HL-60 (cell line): ENCODE data around the gene PCYT1B.

Source experiments
- DNase-seq, 2 experiments: peaks; one replicate each; pipeline ENCODE4 v3.0.0-alpha.2; 2010 to 2020; ENCODE audit warnings: low read depth in 1 of 2, low spot score in 1 of 2
- H3K27ac ChIP-seq: fragments of 250-450 bp; sonication (Bioruptor Pico); replicated peaks from 2 replicates; pipeline ENCODE4 v1.5.1; 2020; ENCODE audit warnings: mild to moderate bottlenecking, moderate library complexity
- H3K27me3 ChIP-seq: fragments of 250-450 bp; sonication (Bioruptor Pico); 2 replicates; pipeline ENCODE4 v1.5.1; 2021; ENCODE audit warnings: mild to moderate bottlenecking, moderate library complexity; ENCODE audit not compliant: insufficient read depth, poor library complexity, severe bottlenecking
- H3K4me3 ChIP-seq: replicated peaks from 2 replicates; pipeline ENCODE4 v1.5.1; 2011; ENCODE audit warnings: mild to moderate bottlenecking, control low read depth, low read length; ENCODE audit not compliant: insufficient read depth
- GABPA ChIP-seq: IDR thresholded peaks from 2 replicates; pipeline ENCODE4 v1.6.1; 2012; ENCODE audit warnings: low read depth
- POLR2AphosphoS5 ChIP-seq: IDR thresholded peaks from 2 replicates; pipeline ENCODE4 v1.6.1; 2012; ENCODE audit warnings: low read depth
- SPI1 ChIP-seq: IDR thresholded peaks from 2 replicates; pipeline ENCODE4 v1.6.1; 2012; ENCODE audit warnings: low read depth, mild to moderate bottlenecking, borderline replicate concordance
- TF ChIP-seq, protein P1 (sequence below): IDR thresholded peaks from one replicate; pipeline ENCODE4 v1.5.1; 2011; ENCODE audit warnings: low read length, control low read depth, inconsistent platforms; ENCODE audit not compliant: insufficient read depth
- TF ChIP-seq, protein P2 (sequence below): IDR thresholded peaks from 2 replicates; pipeline ENCODE4 v1.6.1; 2012; ENCODE audit warnings: low read depth; ENCODE audit not compliant: insufficient replicate concordance

The PCYT1B gene

GRCh38 chrX:24601858-24602257, 45.3 kb downstream of the PCYT1B start:
- peaks cover 2% of the 10 kb centered on the region for H3K27me3 ChIP-seq
- H3K4me3 ChIP-seq = no peak overlapping the region
- no peak overlapping the region for H3K27ac ChIP-seq
- no peak for DNase-seq
- TF ChIP-seq, protein P1, sequence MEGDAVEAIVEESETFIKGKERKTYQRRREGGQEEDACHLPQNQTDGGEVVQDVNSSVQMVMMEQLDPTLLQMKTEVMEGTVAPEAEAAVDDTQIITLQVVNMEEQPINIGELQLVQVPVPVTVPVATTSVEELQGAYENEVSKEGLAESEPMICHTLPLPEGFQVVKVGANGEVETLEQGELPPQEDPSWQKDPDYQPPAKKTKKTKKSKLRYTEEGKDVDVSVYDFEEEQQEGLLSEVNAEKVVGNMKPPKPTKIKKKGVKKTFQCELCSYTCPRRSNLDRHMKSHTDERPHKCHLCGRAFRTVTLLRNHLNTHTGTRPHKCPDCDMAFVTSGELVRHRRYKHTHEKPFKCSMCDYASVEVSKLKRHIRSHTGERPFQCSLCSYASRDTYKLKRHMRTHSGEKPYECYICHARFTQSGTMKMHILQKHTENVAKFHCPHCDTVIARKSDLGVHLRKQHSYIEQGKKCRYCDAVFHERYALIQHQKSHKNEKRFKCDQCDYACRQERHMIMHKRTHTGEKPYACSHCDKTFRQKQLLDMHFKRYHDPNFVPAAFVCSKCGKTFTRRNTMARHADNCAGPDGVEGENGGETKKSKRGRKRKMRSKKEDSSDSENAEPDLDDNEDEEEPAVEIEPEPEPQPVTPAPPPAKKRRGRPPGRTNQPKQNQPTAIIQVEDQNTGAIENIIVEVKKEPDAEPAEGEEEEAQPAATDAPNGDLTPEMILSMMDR = no peak
- TF ChIP-seq POLR2AphosphoS5 (no peak), SPI1 (no peak)
- TF ChIP-seq, protein P2, sequence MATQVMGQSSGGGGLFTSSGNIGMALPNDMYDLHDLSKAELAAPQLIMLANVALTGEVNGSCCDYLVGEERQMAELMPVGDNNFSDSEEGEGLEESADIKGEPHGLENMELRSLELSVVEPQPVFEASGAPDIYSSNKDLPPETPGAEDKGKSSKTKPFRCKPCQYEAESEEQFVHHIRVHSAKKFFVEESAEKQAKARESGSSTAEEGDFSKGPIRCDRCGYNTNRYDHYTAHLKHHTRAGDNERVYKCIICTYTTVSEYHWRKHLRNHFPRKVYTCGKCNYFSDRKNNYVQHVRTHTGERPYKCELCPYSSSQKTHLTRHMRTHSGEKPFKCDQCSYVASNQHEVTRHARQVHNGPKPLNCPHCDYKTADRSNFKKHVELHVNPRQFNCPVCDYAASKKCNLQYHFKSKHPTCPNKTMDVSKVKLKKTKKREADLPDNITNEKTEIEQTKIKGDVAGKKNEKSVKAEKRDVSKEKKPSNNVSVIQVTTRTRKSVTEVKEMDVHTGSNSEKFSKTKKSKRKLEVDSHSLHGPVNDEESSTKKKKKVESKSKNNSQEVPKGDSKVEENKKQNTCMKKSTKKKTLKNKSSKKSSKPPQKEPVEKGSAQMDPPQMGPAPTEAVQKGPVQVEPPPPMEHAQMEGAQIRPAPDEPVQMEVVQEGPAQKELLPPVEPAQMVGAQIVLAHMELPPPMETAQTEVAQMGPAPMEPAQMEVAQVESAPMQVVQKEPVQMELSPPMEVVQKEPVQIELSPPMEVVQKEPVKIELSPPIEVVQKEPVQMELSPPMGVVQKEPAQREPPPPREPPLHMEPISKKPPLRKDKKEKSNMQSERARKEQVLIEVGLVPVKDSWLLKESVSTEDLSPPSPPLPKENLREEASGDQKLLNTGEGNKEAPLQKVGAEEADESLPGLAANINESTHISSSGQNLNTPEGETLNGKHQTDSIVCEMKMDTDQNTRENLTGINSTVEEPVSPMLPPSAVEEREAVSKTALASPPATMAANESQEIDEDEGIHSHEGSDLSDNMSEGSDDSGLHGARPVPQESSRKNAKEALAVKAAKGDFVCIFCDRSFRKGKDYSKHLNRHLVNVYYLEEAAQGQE = no peak

- Histone ChIP-seq H3K27ac (no peak overlapping the region), H3K27me3 (peaks cover 2% of the 10 kb centered on the region), H3K4me3 (no peak overlapping the region)
- TF ChIP-seq, protein P2 = no peak
- TF ChIP-seq, protein P1 = no peak
- no peak for TF ChIP-seq POLR2AphosphoS5
- no peak for TF ChIP-seq SPI1
- no peak for DNase-seq
Measured at GRCh38 chrX:24594501-24594900, 52.6 kb downstream of the PCYT1B start.

DNA sequence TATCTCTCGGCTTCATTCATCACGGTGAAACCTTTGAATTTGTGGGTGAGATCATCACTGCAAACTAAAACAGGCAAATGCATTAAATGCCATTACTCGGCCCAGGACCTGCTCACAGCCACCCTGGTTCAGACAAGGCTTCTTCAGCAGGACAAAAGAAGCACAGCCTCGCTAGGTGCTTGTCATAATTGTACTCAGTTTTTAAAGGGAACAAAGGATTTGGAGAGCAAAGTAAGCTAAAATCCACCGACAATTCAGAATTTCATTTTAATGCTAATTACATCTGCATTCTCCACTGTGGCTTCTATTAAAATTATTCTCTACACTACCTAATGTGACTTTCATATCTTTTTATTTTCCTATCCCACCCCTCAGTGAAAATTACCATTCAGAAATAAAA, 57.0 kb downstream of the PCYT1B start:
- H3K27ac ChIP-seq = no peak overlapping the region
- TF ChIP-seq, protein P1 = no peak
- TF ChIP-seq POLR2AphosphoS5 (no peak), SPI1 (no peak), GABPA (no peak)
- TF ChIP-seq, protein P2 = no peak
- H3K27me3 ChIP-seq = no peaks in the 10 kb centered on the region
- no peak for DNase-seq
- no peak overlapping the region for H3K4me3 ChIP-seq
